HG03064 (cell line): ENCODE data around the gene GPR55.

Experiments used
- ATAC-seq: cut with Tn5 transposase; IDR thresholded peaks from one replicate; pipeline ENCODE4 v1.9.1; 2021; ENCODE audit warnings: low read depth; ENCODE audit not compliant: unreplicated experiment

The GPR55 gene

GRCh38 chr2:230888824-230889400, 36.1 kb downstream of the GPR55 start:
- no peak for ATAC-seq

GRCh38 chr2:230887342-230887741, 37.7 kb downstream of the GPR55 start:
- no peak for ATAC-seq

- no peak for ATAC-seq
Observed at GRCh38 chr2:230886671-230887071, 38.4 kb downstream of the GPR55 start.

DNA sequence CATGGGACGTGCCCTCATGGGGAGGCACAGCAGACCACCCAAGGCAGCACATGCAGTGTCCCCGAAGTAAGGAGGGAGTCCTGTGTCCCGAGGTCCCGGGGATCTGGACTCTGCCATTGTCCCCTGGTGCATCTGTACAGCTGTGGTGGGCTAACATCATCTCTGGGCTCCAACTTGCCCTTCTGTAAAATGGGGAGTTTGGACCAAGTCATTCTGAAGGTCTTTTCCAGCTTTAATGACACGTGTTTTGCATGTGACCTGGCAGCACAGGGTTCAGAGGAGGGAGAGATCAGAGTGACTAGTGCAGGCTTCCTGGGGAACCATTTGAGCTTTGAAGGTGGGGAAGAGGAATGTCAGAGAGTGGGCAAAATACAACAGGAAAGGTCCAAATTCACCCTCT, 38.8 kb downstream of the GPR55 start:
- no peak for ATAC-seq

GRCh38 chr2:230885463-230886130, 39.4 kb downstream of the GPR55 start:
- no peak for ATAC-seq

DNA sequence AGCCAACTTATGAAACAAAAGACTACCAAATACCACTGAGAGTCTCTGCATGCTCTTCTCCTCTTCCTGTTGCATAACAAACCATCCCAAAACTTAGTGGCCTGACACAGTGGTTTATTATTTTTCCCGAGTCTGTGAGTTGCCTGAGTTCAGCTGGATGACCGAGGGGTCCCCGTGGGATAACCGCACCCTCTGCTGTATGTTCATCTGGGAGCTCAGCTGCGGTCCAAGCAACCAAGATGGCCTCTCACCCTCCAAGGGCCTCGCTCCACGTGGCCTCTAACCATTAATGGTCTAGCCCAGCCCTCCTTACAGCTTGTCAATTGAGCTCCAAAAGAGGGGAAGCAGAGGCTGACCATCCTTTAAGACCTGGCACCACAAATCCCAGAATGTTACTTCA, 43.2 kb downstream of the GPR55 start:
- ATAC-seq: no peak

- ATAC-seq: no peak
Observed at GRCh38 chr2:230879891-230880290, 45.2 kb downstream of the GPR55 start.

GRCh38 chr2:230879271-230879882, 45.7 kb downstream of the GPR55 start:
- ATAC-seq: no peak

DNA sequence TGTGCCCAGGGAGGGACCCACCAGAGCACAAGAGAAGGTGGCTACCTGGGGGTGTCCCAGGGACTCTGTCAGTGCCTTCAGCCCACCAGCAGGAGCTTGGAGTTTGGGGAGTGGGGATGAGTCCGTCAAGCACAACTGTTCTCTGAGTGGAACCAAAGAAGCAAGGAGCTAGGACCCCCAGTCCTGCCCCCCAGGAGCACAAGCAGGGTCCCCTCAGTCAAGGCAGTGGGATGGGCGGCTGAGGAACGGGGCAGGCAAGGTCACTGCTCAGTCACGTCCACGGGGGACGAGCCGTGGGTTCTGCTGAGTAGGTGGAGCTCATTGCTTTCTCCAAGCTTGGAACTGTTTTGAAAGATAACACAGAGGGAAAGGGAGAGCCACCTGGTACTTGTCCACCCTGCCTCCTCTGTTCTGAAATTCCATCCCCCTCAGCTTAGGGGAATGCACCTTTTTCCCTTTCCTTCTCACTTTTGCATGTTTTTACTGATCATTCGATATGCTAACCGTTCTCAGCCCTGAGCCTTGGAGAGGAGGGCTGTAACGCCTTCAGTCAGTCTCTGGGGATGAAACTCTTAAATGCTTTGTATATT, 46.3 kb downstream of the GPR55 start:
- no peak for ATAC-seq

DNA sequence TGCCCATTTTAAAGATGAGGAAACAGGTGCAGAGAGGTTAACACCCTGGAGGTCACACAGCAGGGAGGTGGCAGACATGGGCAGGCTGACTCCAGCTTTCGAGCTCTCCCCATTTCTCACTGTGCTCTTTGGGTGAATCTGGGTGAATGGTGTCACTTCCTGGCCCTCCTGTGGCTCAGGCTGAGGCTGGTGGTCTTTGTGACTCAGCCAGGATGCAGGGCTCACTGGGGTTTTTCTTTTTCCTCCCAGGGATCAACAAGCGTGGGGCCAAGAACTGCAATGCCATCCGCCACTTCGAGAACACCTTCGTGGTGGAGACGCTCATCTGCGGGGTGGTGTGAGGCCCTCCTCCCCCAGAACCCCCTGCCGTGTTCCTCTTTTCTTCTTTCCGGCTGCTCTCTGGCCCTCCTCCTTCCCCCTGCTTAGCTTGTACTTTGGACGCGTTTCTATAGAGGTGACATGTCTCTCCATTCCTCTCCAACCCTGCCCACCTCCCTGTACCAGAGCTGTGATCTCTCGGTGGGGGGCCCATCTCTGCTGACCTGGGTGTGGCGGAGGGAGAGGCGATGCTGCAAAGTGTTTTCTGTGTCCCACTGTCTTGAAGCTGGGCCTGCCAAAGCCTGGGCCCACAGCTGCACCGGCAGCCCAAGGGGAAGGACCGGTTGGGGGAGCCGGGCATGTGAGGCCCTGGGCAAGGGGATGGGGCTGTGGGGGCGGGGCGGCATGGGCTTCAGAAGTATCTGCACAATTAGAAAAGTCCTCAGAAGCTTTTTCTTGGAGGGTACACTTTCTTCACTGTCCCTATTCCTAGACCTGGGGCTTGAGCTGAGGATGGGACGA, 47.1 kb downstream of the GPR55 start:
- no peak for ATAC-seq

DNA sequence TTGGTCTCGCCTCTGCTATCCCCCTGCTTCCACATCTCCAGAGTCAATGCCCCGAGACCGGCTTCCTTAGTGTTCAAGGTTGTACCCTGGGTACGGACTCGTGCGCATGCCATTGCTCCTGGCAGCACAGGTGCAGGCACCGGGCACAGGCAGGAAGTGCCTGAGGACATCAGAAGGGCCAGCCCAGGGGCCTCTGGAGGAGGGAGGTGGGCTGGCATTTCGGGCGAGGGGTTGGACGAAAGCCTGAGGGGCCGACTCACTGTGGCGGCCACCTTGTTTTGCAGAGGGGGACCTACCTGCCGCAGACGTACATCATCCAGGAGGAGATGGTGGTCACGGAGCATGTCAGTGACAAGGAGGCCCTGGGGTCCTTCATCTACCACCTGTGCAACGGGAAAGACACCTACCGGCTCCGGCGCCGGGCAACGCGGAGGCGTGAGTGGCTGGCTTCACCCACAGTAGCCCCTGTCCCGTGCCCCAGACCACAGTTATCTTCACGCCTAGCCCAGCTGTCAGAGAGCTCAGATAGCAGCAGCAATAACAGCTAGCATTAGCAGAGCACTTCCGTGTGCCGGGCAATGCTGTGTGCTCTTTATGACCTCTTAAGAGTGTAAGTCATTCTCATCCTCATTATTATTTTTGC, 47.8 kb downstream of the GPR55 start:
- no peak for ATAC-seq

DNA sequence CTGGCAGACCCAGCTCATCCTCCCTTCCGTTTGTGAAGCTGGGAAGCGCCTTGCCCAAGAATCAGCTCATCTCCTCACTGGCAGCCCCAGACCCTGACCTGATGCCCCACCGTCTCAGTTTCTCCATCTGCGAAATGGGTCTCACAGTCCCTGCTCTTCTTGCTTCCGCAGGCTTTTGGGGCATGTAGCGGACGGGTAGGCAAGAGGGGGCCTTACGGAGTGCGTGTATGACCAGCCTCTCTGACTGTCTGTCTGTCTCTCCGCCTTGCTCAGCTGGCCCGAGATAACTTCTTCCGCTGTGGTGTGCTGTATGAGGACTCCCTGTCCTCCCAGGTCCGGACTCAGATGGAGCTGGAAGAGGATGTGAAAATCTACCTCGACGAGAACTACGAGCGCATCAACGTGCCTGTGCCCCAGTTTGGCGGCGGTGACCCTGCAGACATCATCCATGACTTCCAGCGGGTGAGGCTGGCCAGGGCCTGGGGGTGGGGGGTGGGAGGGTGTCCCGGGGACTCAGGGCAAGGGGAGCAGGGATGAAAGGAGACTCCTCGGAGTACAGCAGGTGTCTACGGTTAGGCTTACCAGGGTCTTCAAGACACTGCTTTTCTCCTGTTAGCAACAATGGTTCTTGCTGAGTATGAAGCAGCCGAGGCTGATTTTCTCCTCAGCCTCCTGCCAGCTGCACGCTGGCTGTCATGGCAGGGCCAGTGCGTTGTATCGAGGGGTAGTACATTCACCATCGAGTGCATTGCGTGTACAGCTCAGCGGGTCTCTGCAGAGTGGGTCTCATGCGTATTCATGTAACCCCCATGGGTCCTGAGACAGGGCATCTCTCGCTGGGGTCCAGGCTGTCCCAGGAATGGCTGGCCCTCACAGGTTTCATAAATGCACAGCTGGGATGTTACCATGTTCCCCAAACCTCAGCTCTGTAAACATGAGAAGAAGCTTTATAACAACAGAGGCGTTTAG, 49.4 kb downstream of the GPR55 start:
- ATAC-seq: no peak

GRCh38 chr2:230874876-230875275, 50.2 kb downstream of the GPR55 start:
- ATAC-seq: no peak

DNA sequence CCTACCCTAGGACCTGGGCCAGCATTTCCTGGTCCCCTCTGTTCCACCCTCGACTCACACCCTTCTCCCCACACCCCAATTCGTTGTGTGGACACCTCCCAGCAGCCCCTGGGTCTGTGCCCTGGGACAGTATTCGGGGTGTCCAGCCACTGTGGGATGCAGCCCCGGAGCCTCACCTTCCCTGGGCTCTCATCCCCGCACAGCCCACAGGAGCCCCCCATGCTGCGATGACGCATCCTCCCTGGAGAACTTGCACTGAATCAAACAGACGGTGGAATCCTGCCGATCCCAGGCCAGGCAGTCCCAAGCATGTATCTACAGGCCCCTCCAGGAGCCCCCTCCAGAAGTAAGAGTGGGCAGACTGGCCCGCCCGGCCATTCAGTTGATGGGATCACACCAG, 50.6 kb downstream of the GPR55 start:
- no peak for ATAC-seq

GRCh38 chr2:230873661-230874401, 51.2 kb downstream of the GPR55 start:
- ATAC-seq: peak; percentile 73

- peak; percentile 55 for ATAC-seq
Observed at GRCh38 chr2:230872968-230873660, 51.9 kb downstream of the GPR55 start.

DNA sequence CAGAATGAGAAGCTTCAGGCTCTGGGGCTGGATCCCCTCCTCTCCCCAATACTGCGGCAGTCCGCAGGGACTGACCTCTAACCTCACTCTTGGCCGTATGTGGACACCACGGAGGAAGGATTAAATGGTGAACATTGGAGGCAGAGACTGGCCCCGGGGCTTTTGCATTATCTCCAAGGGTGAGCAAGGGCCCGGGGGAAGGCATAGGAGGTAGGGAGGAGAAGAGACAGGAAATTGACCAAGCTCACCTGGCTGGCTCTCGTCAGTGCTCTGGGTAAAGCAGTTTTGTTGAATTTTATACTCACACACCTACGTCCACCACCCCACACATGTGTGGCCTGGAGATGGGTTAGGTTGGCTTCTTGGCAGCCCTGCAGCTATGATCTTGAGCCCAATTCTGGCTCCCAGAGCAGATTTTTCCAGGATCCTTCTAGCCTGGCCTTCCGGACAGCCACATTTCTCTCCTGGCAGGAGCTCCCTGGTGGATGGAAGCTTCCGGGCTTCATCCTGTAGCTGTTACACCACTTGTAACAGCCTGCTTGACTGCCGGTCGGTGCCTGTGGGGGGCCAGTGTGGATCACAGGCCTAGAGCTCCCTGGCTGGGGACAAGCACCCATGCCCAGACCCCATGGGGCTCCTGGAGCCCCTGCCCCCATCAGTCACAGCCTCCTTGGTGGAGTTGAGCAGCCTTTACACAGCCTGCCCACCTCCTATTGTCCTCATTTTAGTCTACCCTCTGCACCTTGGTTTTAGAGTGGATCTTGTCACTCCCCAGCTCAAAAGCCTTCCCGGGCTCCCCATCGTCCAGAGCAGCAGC, 52.7 kb downstream of the GPR55 start:
- no peak for ATAC-seq
